GM21515 (cell line): ENCODE measurements around the gene RB1.
"Not testable (repeated sequence)": the region's sequence is repeated elsewhere in the genome, so short reads cannot be mapped to it uniquely, and the experiment has no call there.

Source experiments
- ATAC-seq: cut with Tn5 transposase; IDR thresholded peaks from one replicate; pipeline ENCODE4 v1.9.1; 2021; ENCODE audit not compliant: unreplicated experiment

Gene RB1

GRCh38 chr13:48404952-48405351 lies 101.4 kb downstream of the RB1 start:
- no peak for ATAC-seq

- ATAC-seq, result no peak
These were observed 102.3 kb downstream of the RB1 start for GRCh38 chr13:48405875-48406274.

- no peak for ATAC-seq
These were observed 106.6 kb downstream of the RB1 start for GRCh38 chr13:48410199-48410598.

- ATAC-seq, result no peak
These were observed 107.7 kb downstream of the RB1 start for GRCh38 chr13:48411147-48411794.

- no peak for ATAC-seq
These were observed 108.4 kb downstream of the RB1 start for GRCh38 chr13:48411841-48412531.

- no peak for ATAC-seq
These were observed 109.4 kb downstream of the RB1 start, which contains the start of gene LPAR6 for GRCh38 chr13:48412881-48413351. Gene LPAR6 (minus strand): TSS chr13:48413113. CDS start chr13:48412423, 690 bp downstream.

- ATAC-seq, result no peak
These were observed 111.0 kb downstream of the RB1 start for GRCh38 chr13:48414501-48414900.

- no peak for ATAC-seq
These were observed 112.0 kb downstream of the RB1 start for GRCh38 chr13:48415516-48415915.

- ATAC-seq, result not testable (repeated sequence)
These were observed 118.5 kb downstream of the RB1 start for GRCh38 chr13:48422003-48422402.

GRCh38 chr13:48424212-48424611 lies 120.7 kb downstream of the RB1 start:
- no peak for ATAC-seq

GRCh38 chr13:48426052-48426451 lies 122.5 kb downstream of the RB1 start:
- no peak for ATAC-seq

- not testable (repeated sequence) for ATAC-seq
These were observed 123.3 kb downstream of the RB1 start for GRCh38 chr13:48426755-48427298.

GRCh38 chr13:48429036-48429435 lies 125.5 kb downstream of the RB1 start:
- ATAC-seq, result no peak

- ATAC-seq, result no peak
These were observed 126.3 kb downstream of the RB1 start for GRCh38 chr13:48429886-48430285.

- no peak for ATAC-seq
These were observed 127.9 kb downstream of the RB1 start for GRCh38 chr13:48431431-48431830.

GRCh38 chr13:48431987-48432615 lies 128.6 kb downstream of the RB1 start:
- no peak for ATAC-seq

GRCh38 chr13:48434200-48434599 lies 130.6 kb downstream of the RB1 start:
- ATAC-seq, result no peak

- no peak for ATAC-seq
These were observed 133.2 kb downstream of the RB1 start for GRCh38 chr13:48436661-48437288.

GRCh38 chr13:48437371-48437770 lies 133.8 kb downstream of the RB1 start:
- ATAC-seq, result no peak

GRCh38 chr13:48443442-48444208 lies 140.1 kb downstream of the RB1 start:
- no peak for ATAC-seq
